HG03521 (cell line): ENCODE data around the gene LAMC1.

ENCODE experiments used
- ATAC-seq: cut with Tn5 transposase; IDR thresholded peaks from one replicate; pipeline ENCODE4 v1.9.1; 2021; ENCODE audit warnings: mild to moderate bottlenecking, moderate library complexity; ENCODE audit not compliant: unreplicated experiment

The LAMC1 gene

DNA sequence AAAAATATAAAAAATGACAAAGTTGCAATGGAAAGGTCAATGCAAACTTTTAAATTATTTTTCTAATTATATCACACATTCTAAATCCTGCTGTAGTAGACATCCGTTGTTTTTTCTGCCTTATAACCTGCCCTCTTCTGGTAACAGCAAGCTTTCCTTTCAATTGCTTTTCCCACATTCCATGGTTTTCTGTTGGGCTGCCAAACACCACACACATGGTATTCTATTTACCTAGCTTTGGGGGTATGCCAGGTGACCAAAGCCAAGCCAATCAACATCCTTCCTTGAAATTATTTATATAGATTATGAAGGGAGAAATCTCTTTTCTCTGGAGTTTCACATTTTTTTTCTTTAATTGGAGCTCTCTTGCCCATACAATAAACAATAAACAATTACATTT is 3.4 kb upstream of the LAMC1 start:
- no peak for ATAC-seq

DNA sequence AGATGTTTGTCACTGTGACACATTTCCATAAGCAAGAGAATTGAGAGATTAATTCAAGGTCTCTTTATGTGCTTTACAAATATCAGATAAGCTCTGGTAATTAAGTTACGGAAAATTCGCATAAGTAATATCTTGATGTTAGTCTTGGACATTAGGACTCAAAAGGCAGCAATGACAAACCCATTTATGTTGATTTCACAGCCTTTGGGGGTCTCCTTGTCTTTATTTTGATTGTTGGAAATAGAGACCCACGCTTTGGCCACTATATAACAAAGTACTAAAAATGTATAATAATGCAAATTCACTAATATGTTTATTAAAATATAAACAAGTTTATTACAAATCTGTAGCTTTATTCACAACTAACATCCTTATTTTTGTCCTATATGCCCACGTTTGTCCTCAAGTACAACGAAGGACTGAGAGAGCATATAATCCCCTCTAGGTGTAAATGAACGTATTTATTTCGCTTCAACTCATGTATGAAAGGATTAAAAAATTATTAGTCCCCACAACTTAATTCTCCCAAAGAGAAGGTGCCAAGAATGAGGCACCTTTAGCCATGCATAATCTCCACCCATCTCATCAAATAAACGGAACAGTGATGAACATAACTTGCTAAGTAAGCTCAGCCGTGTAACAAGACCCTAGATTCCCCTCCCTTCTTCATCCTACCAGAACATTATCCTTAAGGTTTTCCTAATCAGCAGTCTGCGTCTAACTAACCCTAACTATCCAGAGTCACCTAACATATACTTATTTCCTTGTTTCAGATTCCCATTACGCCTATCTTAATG is 1.6 kb upstream of the LAMC1 start:
- no peak for ATAC-seq

DNA sequence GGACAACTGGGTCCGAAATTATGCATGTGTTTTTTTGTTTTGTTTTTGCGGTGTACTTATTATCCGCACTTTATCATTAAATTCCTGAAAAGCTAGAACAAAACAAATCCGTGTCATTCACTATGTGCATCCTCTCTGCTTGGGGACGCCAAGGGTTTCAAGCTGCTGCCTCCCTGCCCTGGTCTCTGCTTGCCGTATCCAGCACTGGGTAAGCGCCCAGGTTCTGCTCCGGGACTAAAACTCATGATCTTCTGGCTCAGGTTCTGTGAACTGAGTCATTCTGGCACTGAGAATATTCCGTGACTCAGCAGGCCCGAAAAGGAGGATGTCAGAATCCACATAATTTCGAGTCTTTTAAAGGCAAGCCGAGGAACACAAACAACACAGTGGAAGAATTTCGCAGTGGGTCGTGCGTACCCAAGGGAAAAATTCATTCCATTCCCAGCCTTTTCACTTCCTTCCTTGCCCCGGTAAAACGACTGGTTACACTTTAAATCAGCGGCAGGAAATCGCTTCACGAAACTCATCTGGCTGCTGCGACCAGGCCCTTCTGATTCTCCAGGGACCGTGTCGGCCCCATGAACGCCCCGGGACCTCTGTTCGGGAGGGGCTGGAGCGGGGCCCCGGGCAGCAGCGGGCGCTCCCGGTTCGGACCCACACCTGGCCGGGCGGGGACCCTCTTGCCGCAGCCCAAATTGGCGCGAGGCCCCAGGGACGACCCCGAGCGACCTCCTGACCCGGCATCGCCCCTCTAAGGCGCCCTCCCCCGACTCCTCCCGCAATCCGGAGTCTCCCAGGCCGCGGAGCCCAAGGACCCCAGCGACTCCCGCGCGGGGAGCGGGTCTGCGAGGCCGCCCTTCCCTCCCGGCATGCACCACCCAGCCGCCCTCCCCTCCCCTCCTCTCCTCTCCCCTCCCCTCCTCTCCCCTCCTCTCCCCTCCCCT is 746 bp upstream of the LAMC1 start:
- ATAC-seq: peak; percentile 22

DNA sequence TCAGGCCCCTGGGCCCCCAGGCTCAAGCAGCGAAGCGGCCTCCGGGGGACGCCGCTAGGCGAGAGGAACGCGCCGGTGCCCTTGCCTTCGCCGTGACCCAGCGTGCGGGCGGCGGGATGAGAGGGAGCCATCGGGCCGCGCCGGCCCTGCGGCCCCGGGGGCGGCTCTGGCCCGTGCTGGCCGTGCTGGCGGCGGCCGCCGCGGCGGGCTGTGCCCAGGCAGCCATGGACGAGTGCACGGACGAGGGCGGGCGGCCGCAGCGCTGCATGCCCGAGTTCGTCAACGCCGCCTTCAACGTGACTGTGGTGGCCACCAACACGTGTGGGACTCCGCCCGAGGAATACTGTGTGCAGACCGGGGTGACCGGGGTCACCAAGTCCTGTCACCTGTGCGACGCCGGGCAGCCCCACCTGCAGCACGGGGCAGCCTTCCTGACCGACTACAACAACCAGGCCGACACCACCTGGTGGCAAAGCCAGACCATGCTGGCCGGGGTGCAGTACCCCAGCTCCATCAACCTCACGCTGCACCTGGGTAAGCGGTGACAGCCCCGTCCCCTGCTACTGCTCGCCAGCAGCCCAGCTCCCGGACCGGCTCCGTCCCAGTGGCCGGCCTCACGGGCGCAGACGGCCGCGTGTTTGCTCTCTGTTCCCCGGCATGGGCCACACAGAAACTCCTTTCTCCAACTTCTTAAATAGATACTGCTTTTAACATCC is 539 bp downstream of the LAMC1 start:
- ATAC-seq: peak; percentile 63

DNA sequence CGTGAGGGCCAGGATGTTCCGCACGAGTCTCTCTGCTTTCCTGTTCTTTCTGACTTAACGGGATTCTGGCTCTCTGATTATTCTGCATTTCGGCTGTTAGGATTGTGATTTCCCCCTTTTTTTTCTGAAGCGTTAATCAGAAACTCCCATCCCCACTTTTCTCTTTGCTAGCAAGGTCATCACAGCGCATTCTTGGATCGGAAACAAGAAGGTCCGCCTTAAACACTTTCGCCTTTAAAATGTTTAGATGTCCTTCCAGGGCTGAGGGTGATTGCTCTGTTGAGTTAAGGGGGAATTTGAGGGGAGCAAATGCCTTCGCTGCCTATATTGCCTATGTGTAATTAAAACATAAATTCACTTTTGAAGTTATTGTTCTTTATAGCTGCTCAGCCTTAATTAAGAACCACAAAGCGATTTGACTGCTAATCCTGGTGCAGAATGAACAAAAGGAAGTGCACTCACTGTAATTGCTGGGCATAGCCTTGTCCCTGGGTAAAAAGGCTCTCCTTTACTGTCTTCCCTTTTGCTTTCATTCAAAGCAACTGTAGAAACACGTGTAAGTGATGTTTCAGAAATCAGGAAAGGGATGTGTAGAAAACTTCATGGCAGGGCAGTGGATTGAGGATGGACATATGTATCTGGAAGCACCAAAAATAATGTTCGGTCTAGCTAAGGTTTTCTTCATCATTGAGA is 1.2 kb downstream of the LAMC1 start:
- ATAC-seq: no peak

DNA sequence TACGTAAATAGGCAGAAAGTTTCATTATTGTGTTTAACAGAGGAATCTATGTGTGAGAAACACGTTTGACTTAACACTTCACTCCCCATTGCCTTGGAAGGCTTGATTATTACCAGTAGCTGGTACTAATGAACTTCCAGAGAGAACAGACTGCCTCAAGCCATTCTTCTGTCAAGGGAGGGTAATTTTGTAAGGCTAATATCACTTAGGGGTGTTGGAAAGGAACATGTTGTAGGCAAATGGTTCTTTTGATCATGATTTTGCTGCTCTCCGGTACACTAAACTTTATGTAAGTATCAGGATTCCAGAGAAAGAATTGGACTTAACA is 1.8 kb downstream of the LAMC1 start:
- ATAC-seq: no peak

DNA sequence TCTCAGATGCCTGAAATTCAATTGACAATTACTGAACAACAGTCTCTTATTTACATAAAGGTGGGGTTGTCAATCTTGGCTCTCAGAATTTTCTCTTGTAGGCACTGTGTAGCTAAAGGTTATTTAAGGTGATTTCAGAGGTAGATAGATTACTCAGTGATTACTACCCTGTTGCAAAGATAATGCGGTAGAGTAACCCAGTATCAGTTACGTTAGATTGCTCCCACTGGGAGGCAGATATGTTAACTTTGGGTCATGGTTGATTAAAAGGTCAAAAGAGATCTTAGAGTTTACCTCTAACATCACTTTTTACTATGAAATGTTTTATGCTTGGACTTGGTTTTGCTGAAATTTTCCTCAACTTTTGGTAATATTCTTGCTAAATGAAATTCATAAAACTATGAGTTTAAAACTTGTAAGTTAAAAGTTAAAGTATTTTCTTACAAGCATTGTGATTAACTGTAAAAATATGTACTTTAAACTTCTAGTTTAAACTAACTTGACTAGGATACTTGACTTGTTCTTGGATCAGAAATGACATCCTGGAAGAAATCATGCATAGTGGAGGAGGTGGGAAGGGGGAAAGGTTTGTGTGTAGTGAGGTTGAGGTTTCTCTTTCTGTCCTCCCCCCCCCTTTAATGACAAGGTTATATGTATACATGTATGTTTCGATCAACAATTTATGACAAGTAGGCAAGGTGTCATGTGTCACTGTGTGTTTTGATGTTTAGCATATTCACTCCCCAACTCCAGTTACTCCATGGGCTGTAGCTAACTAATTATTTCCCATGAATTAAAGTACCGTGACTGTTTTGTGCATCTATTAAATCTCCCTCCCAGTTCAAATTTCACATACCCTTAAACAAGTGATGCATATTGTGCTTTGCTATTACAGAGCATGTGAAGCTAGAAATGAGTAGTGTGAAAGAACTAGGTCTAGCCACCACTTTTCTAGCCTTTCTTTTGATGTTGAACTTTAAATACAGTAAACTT is 2.9 kb downstream of the LAMC1 start:
- ATAC-seq: no peak

DNA sequence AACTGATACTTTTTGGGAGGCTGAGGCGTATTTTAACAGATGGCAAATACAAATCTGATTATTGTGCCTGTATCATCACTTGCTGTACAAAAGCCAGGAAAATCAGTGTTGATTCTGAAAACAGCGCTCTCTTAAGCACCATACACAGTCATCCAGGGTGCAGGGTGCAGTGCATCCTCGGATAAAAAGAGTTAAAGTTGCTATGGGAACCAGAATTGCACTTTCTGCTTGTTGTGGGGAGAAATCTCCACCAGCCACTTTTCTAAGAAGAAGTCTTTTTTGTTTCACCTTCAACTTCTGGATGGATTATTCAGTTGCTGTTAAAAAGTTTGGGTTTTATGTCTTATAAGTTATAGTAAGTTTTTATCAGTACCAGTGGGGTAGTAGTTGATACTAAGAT is 3.8 kb downstream of the LAMC1 start:
- ATAC-seq: no peak

DNA sequence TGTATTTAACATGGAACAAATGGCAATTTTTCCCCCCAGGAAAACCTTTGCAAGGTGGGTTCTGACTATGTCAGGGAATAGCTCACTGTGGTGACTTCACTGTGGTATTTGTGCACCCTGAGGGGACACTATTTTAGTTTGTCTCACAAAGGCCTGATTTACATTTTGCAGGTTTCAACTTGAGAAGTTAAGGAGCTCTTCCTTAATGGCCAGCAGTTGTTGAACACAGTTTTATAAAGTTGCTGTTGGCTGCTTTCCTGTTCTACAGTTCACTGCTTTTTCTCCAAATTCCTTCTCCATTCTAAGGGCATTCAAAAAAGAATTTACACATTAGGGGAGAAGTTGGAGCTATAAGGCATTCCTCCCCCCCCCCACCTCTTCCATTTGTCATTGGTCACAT is 4.6 kb downstream of the LAMC1 start:
- ATAC-seq: no peak

DNA sequence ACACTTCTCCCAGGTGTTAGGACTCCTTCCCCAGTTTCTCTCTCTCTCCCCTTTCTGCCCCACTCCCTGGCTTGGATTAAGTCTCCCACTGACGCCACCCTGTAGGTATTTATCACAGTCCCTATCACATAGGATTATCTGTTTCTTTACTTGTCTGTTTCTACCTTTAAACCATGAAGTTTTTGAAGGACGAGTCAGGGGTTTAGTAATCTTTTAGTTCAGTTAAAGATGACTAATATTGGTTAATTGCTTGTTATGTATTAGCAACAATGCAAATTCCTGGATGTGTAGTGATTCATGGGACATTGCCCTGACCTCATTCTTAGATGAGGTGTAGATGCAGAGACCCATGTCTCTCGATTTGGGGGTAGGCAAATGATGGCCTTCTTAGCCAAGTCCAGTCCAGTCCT is 6.4 kb downstream of the LAMC1 start:
- no peak for ATAC-seq

DNA sequence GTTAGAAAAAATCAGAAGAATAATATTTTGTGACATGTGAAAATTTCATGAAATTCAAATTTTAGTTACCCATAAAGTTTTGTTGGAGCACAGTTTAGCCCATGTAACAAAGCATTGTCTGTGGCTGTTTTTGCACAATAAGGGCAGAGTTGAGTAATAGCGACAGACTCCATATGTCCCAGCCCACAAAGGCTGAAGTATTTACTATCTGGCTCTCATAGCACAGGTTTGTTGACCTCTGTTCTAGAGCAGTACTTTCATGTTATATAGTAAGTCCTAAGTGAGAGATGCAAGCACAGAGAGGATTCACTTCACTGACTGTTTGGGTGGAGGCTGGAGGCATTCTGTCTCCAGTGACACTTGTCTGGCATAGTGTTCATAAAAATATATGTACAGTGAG is 6.8 kb downstream of the LAMC1 start:
- ATAC-seq: no peak

DNA sequence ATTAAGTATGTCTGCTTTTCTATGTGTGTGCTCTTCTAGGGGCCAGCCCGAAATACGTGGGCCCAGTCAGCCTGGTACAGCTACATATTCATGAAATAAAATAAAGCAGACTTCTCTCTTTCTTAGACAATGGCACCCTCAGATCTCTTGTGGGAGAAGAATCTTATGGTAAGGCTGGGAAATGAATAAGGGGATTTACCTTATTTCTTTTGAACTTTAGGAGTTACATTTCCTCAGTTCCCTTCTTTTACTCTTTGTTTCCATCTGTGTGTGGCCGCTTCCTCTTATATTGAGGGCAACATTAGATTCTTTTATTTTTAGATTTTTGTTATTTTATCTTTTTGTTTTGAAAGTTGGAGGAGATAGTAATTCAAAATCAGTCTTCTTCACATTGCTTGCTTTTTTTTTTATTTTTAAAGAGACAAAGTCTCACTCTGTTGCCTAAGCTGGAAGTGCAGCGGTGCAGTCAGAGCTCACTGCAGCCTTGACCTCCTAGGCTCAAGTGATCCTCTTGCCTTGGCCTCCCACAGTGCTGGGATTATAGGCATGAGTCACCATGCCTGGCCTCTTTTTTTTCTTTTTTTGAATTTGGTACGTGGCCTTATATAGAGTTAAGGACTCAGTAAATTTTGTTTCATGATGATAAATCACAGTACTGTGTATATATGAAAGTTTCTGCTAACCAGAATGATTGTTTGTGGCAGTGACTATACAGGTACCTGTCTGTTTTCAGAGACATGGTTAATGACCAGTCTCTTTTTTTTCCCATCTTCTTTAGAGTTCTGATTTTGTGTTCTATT is 9.1 kb downstream of the LAMC1 start:
- ATAC-seq: no peak

DNA sequence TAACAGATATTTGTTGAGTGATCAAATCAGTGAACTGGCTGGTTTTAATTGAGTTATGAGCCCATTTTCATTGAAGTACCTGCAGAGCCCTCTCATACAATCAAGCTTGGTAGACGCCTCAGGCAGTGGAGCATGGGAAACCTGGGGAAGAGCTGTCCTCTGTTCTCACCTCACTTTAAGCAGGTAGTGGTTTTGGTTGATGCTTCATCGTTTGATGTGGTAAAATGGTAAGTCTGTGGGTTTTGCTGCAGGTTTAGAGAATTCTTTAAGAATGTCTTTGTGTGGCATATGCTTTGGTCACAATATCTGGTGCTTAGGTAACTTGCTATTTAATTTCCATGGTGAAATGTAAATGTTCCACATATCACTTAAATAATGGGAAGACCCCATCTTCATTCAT is 10.0 kb downstream of the LAMC1 start:
- ATAC-seq: no peak

DNA sequence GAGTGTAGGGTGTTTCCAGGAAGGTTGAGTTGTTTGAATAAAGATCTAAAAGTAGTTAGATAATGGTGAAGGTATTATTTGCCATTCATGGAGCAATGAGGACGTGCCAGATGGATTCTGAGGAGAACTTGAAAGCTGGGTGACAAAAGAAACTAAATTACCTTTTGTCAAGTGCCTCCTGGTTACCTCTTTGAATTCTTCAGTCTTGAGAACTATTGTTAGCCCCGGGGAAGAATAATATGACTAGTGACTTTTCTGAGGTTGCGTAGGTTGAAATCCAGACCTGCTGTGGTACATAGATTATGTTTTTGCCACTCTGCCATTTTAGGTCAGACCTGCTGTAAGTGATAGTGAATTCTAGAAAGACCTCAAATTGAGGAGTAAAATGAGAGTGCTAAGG is 11.5 kb downstream of the LAMC1 start:
- no peak for ATAC-seq

DNA sequence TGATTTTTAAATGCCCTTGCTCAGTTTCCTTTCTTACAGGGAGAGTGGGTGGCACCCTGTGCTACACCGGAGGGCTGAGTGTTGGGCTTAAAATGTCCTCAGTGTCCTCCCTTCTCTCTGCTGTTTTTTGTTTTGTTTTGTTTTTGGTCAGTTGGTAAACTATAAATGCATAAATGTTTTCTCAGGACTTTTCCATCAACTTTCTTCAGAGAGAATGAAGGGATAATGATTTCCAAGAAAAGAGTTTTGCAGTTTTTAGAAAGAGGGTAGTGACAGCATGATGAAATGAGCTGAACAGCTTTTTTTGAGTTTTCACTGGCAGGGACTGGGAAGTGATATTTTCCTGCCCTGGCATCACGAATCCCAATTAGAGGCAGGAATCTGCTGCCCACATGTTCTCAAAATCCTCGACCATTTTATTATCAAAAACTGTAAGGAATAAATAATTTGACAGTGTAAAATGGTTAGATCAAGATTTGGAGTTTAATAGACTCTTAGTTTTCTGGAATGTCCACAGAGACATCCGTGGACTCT is 15.2 kb downstream of the LAMC1 start:
- no peak for ATAC-seq

DNA sequence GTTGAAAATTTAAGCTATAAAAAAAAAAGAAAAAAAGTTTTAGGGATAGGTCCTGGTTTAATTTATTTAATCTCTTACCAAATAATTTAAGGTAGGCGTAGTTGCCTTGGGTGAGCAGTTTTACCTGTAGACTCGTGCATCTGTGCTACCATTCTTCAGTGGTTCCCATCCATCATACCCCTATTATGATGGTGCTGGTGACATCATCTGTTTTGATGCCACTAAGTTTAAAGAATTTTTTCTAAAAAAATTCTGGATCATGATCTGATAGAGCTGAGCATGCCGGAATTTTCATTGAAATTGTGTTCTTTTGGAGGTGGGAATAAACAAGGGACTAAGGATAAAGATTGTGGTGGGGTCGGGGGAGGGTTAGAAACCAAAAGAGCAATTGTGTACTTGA is 15.7 kb downstream of the LAMC1 start:
- ATAC-seq: no peak

DNA sequence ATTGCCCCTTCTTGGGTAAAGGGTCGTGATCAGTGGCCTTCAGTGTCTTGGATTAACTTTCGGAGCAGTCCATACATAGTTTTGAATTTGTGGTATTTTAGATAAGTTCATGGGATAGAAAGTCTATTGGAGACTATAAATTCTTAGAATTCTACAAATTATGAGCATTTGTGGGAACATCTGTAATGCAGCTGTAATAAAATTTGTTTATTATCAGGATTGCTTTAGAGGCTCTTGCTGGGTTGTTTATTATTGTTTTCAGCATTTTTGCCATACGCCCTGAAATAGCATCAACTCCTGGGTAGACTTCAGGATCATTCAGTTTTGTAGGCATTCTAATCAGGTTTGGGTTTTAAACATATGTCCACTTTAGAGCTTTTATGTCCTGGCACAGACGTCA is 16.1 kb downstream of the LAMC1 start:
- no peak for ATAC-seq

DNA sequence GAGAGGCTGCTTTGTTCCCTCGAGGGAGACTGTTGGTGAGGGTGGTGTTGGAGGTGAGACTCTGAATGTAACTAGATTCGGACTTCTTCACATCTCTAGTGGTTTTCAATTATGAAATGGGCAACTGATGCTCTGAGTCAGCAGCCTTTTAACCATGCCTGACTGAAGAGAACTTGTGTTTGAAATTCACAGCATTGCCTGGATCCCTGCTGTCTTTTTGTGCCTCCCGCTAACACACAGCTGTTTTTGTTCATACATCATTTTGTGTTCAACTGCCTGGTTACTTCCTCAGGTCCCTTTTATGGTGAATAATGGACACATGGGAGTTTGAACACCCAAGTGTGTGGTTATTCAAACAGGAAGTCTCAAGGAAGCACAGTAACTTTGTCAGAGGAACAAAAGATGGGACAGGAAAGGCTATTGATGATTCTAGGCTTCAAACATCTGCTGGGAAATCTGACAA is 16.8 kb downstream of the LAMC1 start:
- no peak for ATAC-seq

DNA sequence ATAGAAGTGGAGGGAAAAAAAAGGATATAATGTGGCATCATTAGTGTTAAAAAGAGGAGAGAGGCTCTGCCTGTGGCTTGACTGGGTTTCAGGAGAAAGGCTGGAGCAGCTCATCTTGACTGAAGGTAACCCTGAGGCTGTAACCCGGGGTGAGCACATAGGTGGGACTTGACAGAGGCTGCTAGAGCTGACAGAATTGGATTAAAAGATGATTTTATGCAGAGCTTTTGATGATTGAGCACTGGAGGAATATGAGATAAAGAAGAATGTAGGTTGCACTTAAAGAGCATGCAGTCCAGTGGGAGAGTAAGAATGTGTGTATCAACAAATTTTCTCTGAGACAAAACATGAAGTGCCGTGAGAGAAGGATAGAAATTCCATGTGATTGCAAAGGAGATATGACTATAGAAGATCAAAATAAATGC is 17.3 kb downstream of the LAMC1 start:
- no peak for ATAC-seq
